GM19395 (cell line): ENCODE results near the gene BFSP1.

Source experiments
- ATAC-seq: cut with Tn5 transposase; IDR thresholded peaks from one replicate; pipeline ENCODE4 v1.9.1; 2021; ENCODE audit warnings: mild to moderate bottlenecking, moderate library complexity; ENCODE audit not compliant: unreplicated experiment

The BFSP1 gene

GRCh38 chr20:17558154-17558940 is 27.2 kb upstream of the BFSP1 start:
- ATAC-seq = no peak

GRCh38 chr20:17557675-17558006 is 26.5 kb upstream of the BFSP1 start:
- ATAC-seq = no peak

GRCh38 chr20:17556837-17557674 is 25.9 kb upstream of the BFSP1 start:
- ATAC-seq = no peak

- ATAC-seq = no peak
Observed at GRCh38 chr20:17555106-17555505, 23.9 kb upstream of the BFSP1 start.

- ATAC-seq = no peak
Observed at GRCh38 chr20:17549131-17549530, 18.0 kb upstream of the BFSP1 start.

GRCh38 chr20:17545127-17545526 is 13.9 kb upstream of the BFSP1 start:
- no peak for ATAC-seq

GRCh38 chr20:17543531-17544131 is 12.5 kb upstream of the BFSP1 start:
- no peak for ATAC-seq

GRCh38 chr20:17542993-17543412 is 11.8 kb upstream of the BFSP1 start:
- no peak for ATAC-seq

- no peak for ATAC-seq
Observed at GRCh38 chr20:17542481-17542880, 11.3 kb upstream of the BFSP1 start.

GRCh38 chr20:17541996-17542395 is 10.8 kb upstream of the BFSP1 start:
- ATAC-seq = no peak

- no peak for ATAC-seq
Observed at GRCh38 chr20:17541596-17541995, 10.4 kb upstream of the BFSP1 start.

GRCh38 chr20:17538517-17539170 is 7.5 kb upstream of the BFSP1 start:
- ATAC-seq = peak; percentile 65

GRCh38 chr20:17537959-17538358 is 6.8 kb upstream of the BFSP1 start:
- no peak for ATAC-seq

- ATAC-seq = peak; percentile 83
Observed at GRCh38 chr20:17536944-17537444, 5.8 kb upstream of the BFSP1 start.

GRCh38 chr20:17534077-17534476 is 2.9 kb upstream of the BFSP1 start:
- no peak for ATAC-seq

GRCh38 chr20:17533396-17533795 is 2.2 kb upstream of the BFSP1 start:
- ATAC-seq = no peak

- ATAC-seq = no peak
Observed at GRCh38 chr20:17531665-17532025, 466 bp upstream of the BFSP1 start.

GRCh38 chr20:17530153-17530552 is 1.0 kb downstream of the BFSP1 start:
- ATAC-seq = no peak

- ATAC-seq = no peak
Observed at GRCh38 chr20:17529586-17529985, 1.6 kb downstream of the BFSP1 start.

GRCh38 chr20:17525650-17526049 is 5.5 kb downstream of the BFSP1 start:
- peak; percentile 68 for ATAC-seq

- ATAC-seq = no peak
Observed at GRCh38 chr20:17525132-17525531, 6.0 kb downstream of the BFSP1 start.
